Testis (tissue), 2 donors: ENCODE data around the gene WDR91.

Experiments
- CTCF ChIP-seq, 3 experiments: fragments of 450-650 bp in 2 of 3; fragments of 200-600 bp in 1 of 3; sonication (generic) in 1 of 3; IDR thresholded peaks; one replicate each; pipeline ENCODE4 v1.5.1; 2016 to 2019; ENCODE audit warnings: antibody characterized with exemption in 3 of 3, mild to moderate bottlenecking in 2 of 3, moderate library complexity in 1 of 3
- POLR2A ChIP-seq: fragments of 450-650 bp; IDR thresholded peaks from one replicate; pipeline ENCODE4 v1.6.1; 2017; ENCODE audit warnings: antibody characterized with exemption, mild to moderate bottlenecking, moderate library complexity

- no peak for TF ChIP-seq CTCF (IDR thresholded peaks at IDR 0.05)
- TF ChIP-seq POLR2A: no peak
Measured at GRCh38 chr7:135174941-135175340, 36.4 kb downstream of the WDR91 start.
